Breast epithelium (tissue), 4 donors: ENCODE measurements around the gene GNB3. TPM values are rescaled to one million over a fixed set of nuclear protein-coding genes. Genes with fewer than 3 reads are reported as not detected.
"Not testable (repeated sequence)": the region's sequence is repeated elsewhere in the genome, so short reads cannot be mapped to it uniquely, and the experiment has no call there.

Source experiments
- DNase-seq, 2 donors: peaks; one replicate each; pipeline ENCODE4 v3.0.0-alpha.2; 2019; ENCODE audit warnings: low spot score in 2 of 2
- H3K27ac ChIP-seq, 2 donors: fragments of 200-600 bp; sonication (generic) in 1 of 2; one replicate each; pipeline ENCODE4 v1.5.1; 2016 to 2019; ENCODE audit warnings: mild to moderate bottlenecking in 1 of 2
- H3K27me3 ChIP-seq, 2 donors: fragments of 200-600 bp; sonication (generic) in 1 of 2; one replicate each; pipeline versions ENCODE4 v1.5.1 to v1.6.0; 2017 to 2019; ENCODE audit warnings: control low read depth in 1 of 2, mild to moderate bottlenecking in 1 of 2
- H3K36me3 ChIP-seq: fragments of 200-600 bp; one replicate; pipeline ENCODE4 v1.5.1; 2019
- H3K4me1 ChIP-seq, 2 donors: fragments of 200-600 bp; sonication (generic); one replicate each; pipeline ENCODE4 v1.5.1; 2016 to 2019; ENCODE audit warnings: control low read depth in 1 of 2
- H3K4me3 ChIP-seq, 3 donors: fragments of 200-600 bp; sonication (generic); 1 replicate in 2 of 3; 2 replicates in 1 of 3; pipeline ENCODE4 v1.5.1; 2016 to 2019; ENCODE audit warnings: mild to moderate bottlenecking in 3 of 3, moderate library complexity in 2 of 3
- H3K9me3 ChIP-seq, 2 donors: fragments of 200-600 bp; sonication (generic) in 1 of 2; one replicate each; pipeline ENCODE4 v1.5.1; 2016 to 2019; ENCODE audit warnings: control low read depth in 1 of 2
- POLR2A ChIP-seq: fragments of 450-650 bp; IDR thresholded peaks from one replicate; pipeline ENCODE4 v1.6.1; 2016; ENCODE audit warnings: antibody characterized with exemption, mild to moderate bottlenecking, moderate library complexity
- POLR2AphosphoS5 ChIP-seq, 3 donors: sonication (generic); formaldehyde crosslinking; IDR thresholded peaks; one replicate each; pipeline ENCODE4 v1.6.1; 2017; ENCODE audit warnings: antibody characterized with exemption in 3 of 3
- intact Hi-C: fragments of 100-400 bp; cut with DNase I; formaldehyde crosslinking; loops from one replicate; pipeline ENCODE4 v1.15.1; 2023; ENCODE audit warnings: low total_unique reads
- total RNA-seq, 3 donors: library from RNA; depleted of rRNA; stranded (reverse); fragments of >200 nt; gene quantifications; one replicate each; pipeline ENCODE4 v1.1.0, GENCODE V29; 2016
- TF ChIP-seq, protein P1 (sequence below), 3 donors: fragments of 450-650 bp; IDR thresholded peaks; one replicate each; pipeline ENCODE4 v1.5.1; 2016 to 2017; ENCODE audit warnings: antibody characterized with exemption in 3 of 3, mild to moderate bottlenecking in 3 of 3, moderate library complexity in 3 of 3

Gene GNB3
- total RNA-seq, 3 donors from 2014 or later: 0.80 to 3.3 (median 2.2) TPM

DNA sequence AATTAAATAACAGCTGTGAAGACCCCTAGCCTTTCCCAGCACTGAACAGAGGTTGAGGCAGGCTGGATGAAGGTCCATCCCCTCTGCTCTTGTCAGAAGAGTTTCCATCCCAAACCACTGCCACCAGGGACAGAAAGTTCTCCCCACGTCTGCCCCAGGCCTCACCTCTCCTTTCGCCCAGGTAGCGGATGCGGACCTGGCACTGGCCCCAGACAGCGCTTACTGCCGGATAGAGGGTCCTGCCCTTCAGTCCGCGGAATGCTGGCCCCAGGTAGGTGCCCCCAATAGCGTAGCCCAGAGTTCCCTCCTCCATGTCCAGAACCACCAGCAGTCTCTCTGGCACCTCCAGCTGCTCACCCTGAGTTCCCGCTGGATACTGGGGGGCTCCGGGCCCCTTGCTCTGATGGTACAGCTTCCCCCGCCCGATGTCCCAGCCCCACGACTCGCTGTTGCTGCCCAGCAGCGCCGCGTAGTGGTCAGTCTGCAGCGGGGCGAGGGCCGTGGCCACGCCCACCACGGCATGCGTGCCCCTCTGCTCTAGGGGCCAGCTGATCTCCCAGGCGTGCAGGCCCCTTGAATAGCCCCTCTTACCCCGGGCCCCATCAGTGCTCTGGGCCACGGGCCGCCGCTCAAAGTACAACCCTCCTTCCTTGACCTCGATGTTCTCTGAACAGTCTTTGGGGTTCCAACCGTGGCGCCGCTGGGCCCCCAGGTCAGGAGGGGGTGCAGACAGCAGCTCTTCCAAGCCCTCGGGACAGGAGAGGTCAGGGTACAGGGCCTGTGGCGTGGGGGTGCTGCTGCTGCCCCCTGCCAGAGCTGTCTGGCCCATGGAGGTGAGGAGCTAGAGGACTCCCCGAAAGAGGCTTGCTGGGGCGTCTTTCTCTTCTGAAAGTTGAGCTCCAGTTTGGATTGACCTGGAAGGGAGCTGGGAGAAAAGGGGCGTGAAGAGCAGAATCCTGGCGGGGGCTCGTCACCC lies 31.6 kb downstream of the GNB3 start:
- DNase-seq: peak; percentile 71 to 79
- Histone ChIP-seq H3K4me3 (peak overlapping the region; percentile 70 to 84 (median 72)), H3K4me1 (peaks cover 5 to 27% of the 10 kb centered on the region in 2 donors), H3K27me3 (no peaks in the 10 kb centered on the region), H3K36me3 (no peaks in the 10 kb centered on the region), H3K9me3 (no peaks in the 10 kb centered on the region), H3K27ac (peak overlapping the region; percentile 78 to 94)
- intact Hi-C loops: loop anchor here (5.0 kb wide), 1 partner anchor 665 kb away; no protein-coding TSS in a partner anchor
- TF ChIP-seq POLR2AphosphoS5 (IDR thresholded peaks at IDR 0.05) (peak in 2 of 3 donors; percentile 46 to 66), POLR2A (no peak)
- TF ChIP-seq, protein P1, sequence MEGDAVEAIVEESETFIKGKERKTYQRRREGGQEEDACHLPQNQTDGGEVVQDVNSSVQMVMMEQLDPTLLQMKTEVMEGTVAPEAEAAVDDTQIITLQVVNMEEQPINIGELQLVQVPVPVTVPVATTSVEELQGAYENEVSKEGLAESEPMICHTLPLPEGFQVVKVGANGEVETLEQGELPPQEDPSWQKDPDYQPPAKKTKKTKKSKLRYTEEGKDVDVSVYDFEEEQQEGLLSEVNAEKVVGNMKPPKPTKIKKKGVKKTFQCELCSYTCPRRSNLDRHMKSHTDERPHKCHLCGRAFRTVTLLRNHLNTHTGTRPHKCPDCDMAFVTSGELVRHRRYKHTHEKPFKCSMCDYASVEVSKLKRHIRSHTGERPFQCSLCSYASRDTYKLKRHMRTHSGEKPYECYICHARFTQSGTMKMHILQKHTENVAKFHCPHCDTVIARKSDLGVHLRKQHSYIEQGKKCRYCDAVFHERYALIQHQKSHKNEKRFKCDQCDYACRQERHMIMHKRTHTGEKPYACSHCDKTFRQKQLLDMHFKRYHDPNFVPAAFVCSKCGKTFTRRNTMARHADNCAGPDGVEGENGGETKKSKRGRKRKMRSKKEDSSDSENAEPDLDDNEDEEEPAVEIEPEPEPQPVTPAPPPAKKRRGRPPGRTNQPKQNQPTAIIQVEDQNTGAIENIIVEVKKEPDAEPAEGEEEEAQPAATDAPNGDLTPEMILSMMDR (IDR thresholded peaks at IDR 0.05): peak; percentile 85 to 87 (median 86)

DNA sequence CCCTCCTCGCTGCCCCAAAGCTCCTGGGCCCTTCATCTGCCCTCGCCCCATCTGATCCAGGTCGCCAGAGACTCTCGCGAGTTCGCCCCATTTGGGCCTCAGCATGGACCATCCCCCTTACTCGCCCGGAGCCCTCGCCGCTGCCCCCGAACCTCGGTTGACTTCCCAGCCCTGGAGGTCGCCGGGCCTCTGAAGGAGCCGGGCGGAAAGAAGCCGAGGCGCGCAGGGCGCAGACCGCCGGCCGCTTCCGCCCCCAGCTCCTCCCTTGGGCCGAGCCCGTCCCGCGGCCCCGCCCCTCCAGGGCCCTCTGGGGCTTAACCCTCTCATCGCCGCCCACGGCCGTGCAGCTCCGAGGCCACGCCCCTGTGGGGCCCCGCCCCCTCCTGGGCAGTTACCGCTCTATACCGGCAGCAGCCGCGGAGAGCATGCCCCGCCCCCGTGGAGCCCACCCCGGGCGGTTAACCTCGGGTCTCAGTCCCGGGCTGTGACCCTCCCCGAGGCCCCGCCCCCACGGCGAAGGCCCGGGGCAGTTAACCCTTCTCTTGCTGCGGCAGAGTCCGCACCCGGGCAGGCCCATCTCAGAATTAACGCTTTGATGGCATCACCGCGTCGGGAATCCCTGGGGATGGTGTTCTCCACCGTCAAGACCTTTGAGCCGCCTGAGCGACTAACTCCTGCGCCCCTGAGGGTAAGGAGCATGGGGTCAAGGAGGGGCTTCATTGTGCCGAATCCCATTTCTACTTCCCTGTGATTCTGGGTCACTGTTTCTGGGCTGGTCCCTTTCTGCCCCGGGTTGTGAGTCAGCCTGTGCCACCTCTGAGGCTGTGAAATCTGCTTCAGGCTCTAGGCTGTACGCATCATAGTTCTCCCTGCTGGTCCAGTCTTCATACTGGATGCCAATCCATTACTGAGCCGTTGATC lies 32.6 kb downstream of the GNB3 start, which contains the start of gene SPSB2:
TSS of gene SPSB2 (minus strand) at position 210 of the 921 bp plus-strand sequence. CDS start 402 bp downstream, outside the sequence.
- intact Hi-C loops: loop anchor here (5.0 kb wide), 1 partner anchor 666 kb away; no protein-coding TSS in a partner anchor

DNA sequence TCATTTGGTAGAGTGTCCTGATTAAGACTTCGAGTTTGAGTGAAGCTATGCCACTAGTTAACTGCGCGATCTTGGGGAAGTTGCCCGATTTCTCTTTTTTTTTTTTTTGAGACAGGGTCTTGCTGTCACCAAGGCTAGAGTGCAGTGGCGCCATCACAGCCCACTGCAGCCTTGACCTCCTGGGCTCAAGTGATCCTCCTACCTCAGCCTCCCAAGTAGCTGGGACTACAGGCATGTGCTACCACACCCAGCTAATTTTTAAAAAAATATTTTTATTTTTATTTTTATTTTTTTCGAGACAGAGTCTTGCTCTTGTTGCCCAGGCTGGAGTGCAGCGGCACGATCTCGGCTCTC lies 33.3 kb downstream of the GNB3 start:
- Histone ChIP-seq H3K4me1 (peaks cover 5 to 18% of the 10 kb centered on the region in 2 donors), H3K27ac (peak overlapping the region; percentile 78 to 94), H3K4me3 (peak overlapping the region; percentile 70 to 84 (median 72))
- not testable (repeated sequence) for H3K9me3 ChIP-seq, H3K36me3 ChIP-seq, H3K27me3 ChIP-seq, DNase-seq
- intact Hi-C loops: loop anchor here (5.0 kb wide), 1 partner anchor 667 kb away; no protein-coding TSS in a partner anchor

More for the DNA sequence above, 32.6 kb downstream of the GNB3 start, which contains the start of gene SPSB2:
- H3K27ac ChIP-seq: peak within 1 kb of the TSS; percentile 78 to 94
- DNase-seq: peak; percentile 92 to 95
- no peaks in the 10 kb centered on the region for H3K9me3 ChIP-seq
- TF ChIP-seq POLR2AphosphoS5 (IDR thresholded peaks at IDR 0.05): peak; percentile 33 to 55 (median 40)
- no peak for TF ChIP-seq POLR2A
- TF ChIP-seq, protein P1 (IDR thresholded peaks at IDR 0.05): peak in 1 of 3 donors; percentile 3
- no peaks in the 10 kb centered on the region for H3K36me3 ChIP-seq
- no peaks in the 10 kb centered on the region for H3K27me3 ChIP-seq
- H3K4me1 ChIP-seq: peaks cover 5 to 25% of the 10 kb centered on the region in 2 donors
- peak within 1 kb of the TSS; percentile 70 to 84 (median 72) for H3K4me3 ChIP-seq

DNA sequence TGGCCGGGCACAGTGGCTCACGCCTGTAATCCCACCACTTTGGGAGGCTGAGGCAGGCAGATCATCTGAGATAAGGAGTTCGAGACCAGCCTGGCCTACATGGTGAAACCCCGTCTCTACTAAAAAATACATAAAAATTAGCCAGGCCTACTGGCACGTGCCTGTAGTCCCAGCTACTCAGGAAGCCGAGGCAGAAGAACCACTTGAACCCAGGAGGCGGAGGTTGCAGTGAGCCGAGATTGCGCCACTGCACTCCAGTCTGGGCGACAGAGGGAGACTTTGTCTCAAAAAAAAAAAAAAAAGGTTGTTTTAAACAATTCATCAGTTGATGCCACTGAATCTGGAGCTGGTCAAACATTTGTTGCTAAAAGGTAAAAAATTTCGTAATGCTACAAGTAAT lies 39.1 kb downstream of the GNB3 start:
- H3K9me3 ChIP-seq, H3K27ac ChIP-seq, intact Hi-C loops, H3K4me3 ChIP-seq, DNase-seq, H3K4me1 ChIP-seq, H3K27me3 ChIP-seq, H3K36me3 ChIP-seq: not testable (repeated sequence)

DNA sequence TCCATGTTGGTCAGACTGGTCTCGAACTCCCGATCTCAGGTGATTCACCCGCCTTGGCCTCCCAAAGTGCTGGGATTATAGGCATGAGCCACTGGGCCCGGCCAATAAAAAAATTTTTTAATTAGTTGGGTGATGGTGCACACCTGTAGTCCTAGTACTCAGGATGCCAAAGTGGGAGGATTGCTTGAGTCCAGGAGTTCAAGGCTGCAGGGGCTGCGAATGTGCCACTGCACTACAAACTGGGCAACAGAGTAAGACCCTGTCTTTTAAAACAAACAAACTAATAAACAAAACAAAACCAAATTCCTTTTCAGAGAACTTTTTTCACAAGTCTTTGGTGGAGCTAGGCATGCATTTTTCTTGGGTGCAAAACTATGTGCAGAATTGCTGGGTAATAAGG lies 42.5 kb downstream of the GNB3 start:
- H3K36me3 ChIP-seq: no peaks in the 10 kb centered on the region
- TF ChIP-seq, protein P1 (IDR thresholded peaks at IDR 0.05): no peak
- TF ChIP-seq POLR2A (no peak), POLR2AphosphoS5 (IDR thresholded peaks at IDR 0.05) (no peak)
- no peak overlapping the region for H3K27ac ChIP-seq
- H3K9me3 ChIP-seq: no peaks in the 10 kb centered on the region
- H3K4me3 ChIP-seq: no peak overlapping the region
- H3K4me1 ChIP-seq: no peaks in the 10 kb centered on the region
- intact Hi-C loops: no loop called here
- DNase-seq: no peak
- H3K27me3 ChIP-seq: no peaks in the 10 kb centered on the region
